H1 (cell line): ENCODE measurements around the gene KRR1. TPM values are rescaled to one million over a fixed set of nuclear protein-coding genes. Genes with fewer than 3 reads are reported as not detected.

Experiments
- CTCF ChIA-PET: fragments of 300-600 bp; sonication (Branson Sonifier 250); formaldehyde crosslinking; loops from one replicate; lab custom pipeline; 2021; ENCODE audit not compliant: partially characterized antibody; lab: Charles Lee
- POLR2A ChIA-PET: fragments of 300-600 bp; sonication (Branson Sonifier 250); formaldehyde crosslinking; loops from one replicate; lab custom pipeline; 2021; ENCODE audit warnings: inconsistent platforms; ENCODE audit not compliant: partially characterized antibody; lab: Charles Lee
- DNase-seq, 2 experiments: peaks; one replicate each; pipeline versions ENCODE4 v3.0.0 to v3.0.0-alpha.2; 2010 to 2022; ENCODE audit warnings: low spot score in 2 of 2, low read depth in 1 of 2, mixed read lengths in 1 of 2
- FAIRE-seq: peaks from 2 replicates; lab custom pipeline; 2011; peaks lifted over from hg19 to GRCh38; lab: Jason Lieb, UNC
- H2AFZ ChIP-seq: 2 replicates; pipeline ENCODE4 v1.8.1; 2012; ENCODE audit warnings: low read length, inconsistent platforms
- H2AK5ac ChIP-seq: 2 replicates; pipeline ENCODE4 v1.6.1; 2013; ENCODE audit warnings: low read depth, low read length
- H2BK120ac ChIP-seq: replicated peaks from 2 replicates; pipeline ENCODE3; 2013; ENCODE audit warnings: low read depth, low read length, inconsistent platforms
- H2BK12ac ChIP-seq: 2 replicates; pipeline ENCODE4 v1.6.1; 2013; ENCODE audit warnings: low read depth, low read length
- H2BK15ac ChIP-seq: 2 replicates; pipeline ENCODE4 v1.6.1; 2013; ENCODE audit warnings: low read length
- H2BK20ac ChIP-seq: 2 replicates; pipeline ENCODE4 v1.6.1; 2013; ENCODE audit warnings: low read length
- H2BK5ac ChIP-seq: 2 replicates; pipeline ENCODE4 v1.6.1; 2013; ENCODE audit warnings: low read depth, low read length
- H3K14ac ChIP-seq: 2 replicates; pipeline ENCODE4 v1.6.1; 2013; ENCODE audit warnings: inconsistent platforms; ENCODE audit not compliant: insufficient read length
- H3K18ac ChIP-seq: 2 replicates; pipeline ENCODE4 v1.6.1; 2013; ENCODE audit warnings: low read length; ENCODE audit errors: extremely low read depth
- H3K23ac ChIP-seq: 2 replicates; pipeline ENCODE4 v1.6.1; 2013; ENCODE audit warnings: inconsistent platforms; ENCODE audit not compliant: insufficient read length
- H3K23me2 ChIP-seq: 2 replicates; pipeline ENCODE4 v1.6.1; 2013; ENCODE audit warnings: low read depth, low read length
- H3K27ac ChIP-seq: 2 replicates; pipeline ENCODE4 v1.6.1; 2011; ENCODE audit warnings: low read depth, low read length, inconsistent platforms
- H3K27me3 ChIP-seq, 4 experiments: replicated peaks in 1 of 4; 1 replicate in 1 of 4; 2 replicates in 3 of 4; pipeline versions ENCODE4 v1.6.1 to v1.8.1; 2011 to 2013; ENCODE audit warnings: low read length in 3 of 4, mild to moderate bottlenecking in 3 of 4, inconsistent platforms in 2 of 4, mixed read lengths in 2 of 4, moderate library complexity in 1 of 4; ENCODE audit not compliant: control insufficient read depth in 3 of 4, insufficient read depth in 3 of 4; ENCODE audit errors: extremely low read depth in 1 of 4
- H3K36me3 ChIP-seq, 4 experiments: 2 replicates each; pipeline versions ENCODE4 v1.6.1 to v1.8.1; 2011 to 2013; ENCODE audit warnings: mild to moderate bottlenecking in 4 of 4, low read length in 3 of 4, moderate library complexity in 2 of 4, control low read depth in 1 of 4, inconsistent platforms in 1 of 4; ENCODE audit not compliant: insufficient read depth in 4 of 4, control insufficient read depth in 2 of 4
- H3K4ac ChIP-seq: replicated peaks from 2 replicates; pipeline ENCODE3; 2013; ENCODE audit warnings: low read length, low read depth, mixed read lengths, inconsistent platforms; ENCODE audit not compliant: insufficient read length
- H3K4me1 ChIP-seq, 4 experiments: replicated peaks in 1 of 4; 1 replicate in 1 of 4; 2 replicates in 3 of 4; pipeline versions ENCODE4 v1.6.1 to v1.8.1; 2011 to 2013; ENCODE audit warnings: low read length in 3 of 4, inconsistent platforms in 2 of 4, mixed read lengths in 1 of 4; ENCODE audit not compliant: insufficient read depth in 4 of 4, control insufficient read depth in 3 of 4
- H3K4me2 ChIP-seq, 2 experiments: 2 replicates each; pipeline versions ENCODE4 v1.6.1 to v1.8.1; 2011 to 2013; ENCODE audit warnings: low read depth in 2 of 2, low read length in 2 of 2, control low read depth in 1 of 2, inconsistent platforms in 1 of 2, mild to moderate bottlenecking in 1 of 2; ENCODE audit not compliant: insufficient read depth in 1 of 2
- H3K4me3 ChIP-seq, 4 experiments: fragments of 200-600, 300-600 bp in 1 of 4; sonication (generic), shearing (Covaris generic), sonication (Bioruptor Twin) in 1 of 4; 2 replicates each; pipeline versions ENCODE4 v1.5.1 to v1.8.1; 2011 to 2016; ENCODE audit warnings: low read length in 4 of 4, low read depth in 3 of 4, control low read depth in 2 of 4, inconsistent platforms in 2 of 4, mild to moderate bottlenecking in 2 of 4, mixed read lengths in 1 of 4, moderate library complexity in 1 of 4; ENCODE audit not compliant: insufficient read depth in 2 of 4; ENCODE audit errors: extremely low read depth in 1 of 4
- H3K56ac ChIP-seq: replicated peaks from 2 replicates; pipeline ENCODE3; 2013; ENCODE audit warnings: low read depth, mild to moderate bottlenecking, mixed read lengths, low read length, inconsistent platforms; ENCODE audit not compliant: insufficient read length
- H3K79me1 ChIP-seq: 2 replicates; pipeline ENCODE4 v1.6.1; 2013; ENCODE audit warnings: low read depth, low read length, control low read depth
- H3K79me2 ChIP-seq, 2 experiments: 2 replicates each; pipeline versions ENCODE4 v1.6.1 to v1.8.1; 2012 to 2013; ENCODE audit warnings: low read length in 2 of 2, mild to moderate bottlenecking in 2 of 2, inconsistent platforms in 1 of 2; ENCODE audit not compliant: insufficient read depth in 2 of 2, control insufficient read depth in 1 of 2
- H3K9ac ChIP-seq, 4 experiments: replicated peaks in 1 of 4; 1 replicate in 1 of 4; 2 replicates in 3 of 4; pipeline versions ENCODE4 v1.6.1 to v1.8.1; 2011 to 2013; ENCODE audit warnings: low read depth in 3 of 4, low read length in 3 of 4, control low read depth in 2 of 4, mild to moderate bottlenecking in 2 of 4, moderate library complexity in 2 of 4, inconsistent platforms in 1 of 4; ENCODE audit errors: extremely low read depth in 1 of 4
- H3K9me3 ChIP-seq, 2 experiments: 2 replicates each; pipeline versions ENCODE4 v1.6.1 to v1.8.1; 2012 to 2013; ENCODE audit warnings: mild to moderate bottlenecking in 2 of 2, moderate library complexity in 2 of 2, control low read depth in 1 of 2, inconsistent platforms in 1 of 2, low read depth in 1 of 2, low read length in 1 of 2, mixed read lengths in 1 of 2; ENCODE audit not compliant: insufficient read depth in 2 of 2
- H4K20me1 ChIP-seq, 2 experiments: replicated peaks in 1 of 2; 2 replicates each; pipeline versions ENCODE3 to v1.8.1; 2011 to 2013; ENCODE audit warnings: inconsistent platforms in 2 of 2, low read length in 2 of 2, mild to moderate bottlenecking in 1 of 2; ENCODE audit not compliant: insufficient read depth in 2 of 2, control insufficient read depth in 1 of 2
- H4K5ac ChIP-seq: 2 replicates; pipeline ENCODE4 v1.6.1; 2013; ENCODE audit warnings: low read length, low read depth, mixed read lengths, inconsistent platforms; ENCODE audit not compliant: insufficient read length
- H4K8ac ChIP-seq: 2 replicates; pipeline ENCODE4 v1.8.0; 2013; ENCODE audit warnings: mild to moderate bottlenecking, moderate library complexity, low read length, inconsistent platforms; ENCODE audit not compliant: insufficient read depth; ENCODE audit errors: extremely low read depth
- H4K91ac ChIP-seq: replicated peaks from 2 replicates; pipeline ENCODE3; 2013; ENCODE audit warnings: low read length, mixed read lengths, inconsistent platforms; ENCODE audit not compliant: insufficient read length
- BRCA1 ChIP-seq: IDR thresholded peaks from 2 replicates; pipeline ENCODE4 v1.6.1; 2012; ENCODE audit warnings: low read depth, low read length, improper control_type of control experiment
- EZH2 ChIP-seq: fragments of 200-600 bp; sonication (generic); IDR thresholded peaks from 2 replicates; pipeline ENCODE4 v1.7.1; 2012; ENCODE audit warnings: low read depth, mild to moderate bottlenecking, moderate library complexity, low read length, inconsistent platforms; ENCODE audit not compliant: severe bottlenecking
- GTF2F1 ChIP-seq: IDR thresholded peaks from 2 replicates; pipeline ENCODE4 v1.6.1; 2012; ENCODE audit warnings: low read depth, low read length, improper control_type of control experiment, borderline replicate concordance
- JUN ChIP-seq: IDR thresholded peaks from 2 replicates; pipeline ENCODE4 v1.6.1; 2011; ENCODE audit warnings: low read depth, mild to moderate bottlenecking, improper control_type of control experiment, low read length
- JUND ChIP-seq: IDR thresholded peaks from 2 replicates; pipeline ENCODE4 v1.6.1; 2011; ENCODE audit warnings: mild to moderate bottlenecking, improper control_type of control experiment, low read length
- MAX ChIP-seq: IDR thresholded peaks from 2 replicates; pipeline ENCODE4 v1.6.1; 2012; ENCODE audit warnings: inconsistent platforms
- POLR2A ChIP-seq, 2 experiments: IDR thresholded peaks; 1 replicate in 1 of 2; 2 replicates in 1 of 2; pipeline ENCODE4 v1.6.1; 2011; ENCODE audit warnings: low read depth in 2 of 2, low read length in 2 of 2, mild to moderate bottlenecking in 2 of 2; ENCODE audit errors: control extremely low read depth in 1 of 2
- POLR2AphosphoS5 ChIP-seq: IDR thresholded peaks from 2 replicates; pipeline ENCODE4 v1.6.1; 2011; ENCODE audit warnings: low read depth, low read length
- SIX5 ChIP-seq: IDR thresholded peaks from 2 replicates; pipeline ENCODE4 v1.6.1; 2011; ENCODE audit warnings: mild to moderate bottlenecking, low read depth, low read length
- SP1 ChIP-seq: IDR thresholded peaks from 2 replicates; pipeline ENCODE4 v1.6.1; 2011; ENCODE audit warnings: low read depth, low read length
- SUZ12 ChIP-seq: fragments of 200-600 bp; sonication (generic); IDR thresholded peaks from 2 replicates; pipeline ENCODE4 v1.6.1; 2012; ENCODE audit warnings: mild to moderate bottlenecking, inconsistent platforms, low read length, moderate library complexity, mixed read lengths
- TAF7 ChIP-seq: optimal IDR thresholded peaks from 2 replicates; pipeline ENCODE3; 2011; ENCODE audit warnings: low read depth, mild to moderate bottlenecking, inconsistent platforms, low read length, moderate library complexity, borderline replicate concordance
- TEAD4 ChIP-seq: IDR thresholded peaks from 2 replicates; pipeline ENCODE4 v1.6.1; 2012; ENCODE audit warnings: low read depth, low read length, inconsistent platforms, mixed read lengths
- USF2 ChIP-seq: IDR thresholded peaks from 2 replicates; pipeline ENCODE4 v1.6.1; 2011; ENCODE audit warnings: low read length, improper control_type of control experiment
- WGBS, 2 experiments: shearing (Covaris generic) in 1 of 2; methylation state at CpG; one replicate each; pipeline versions ENCODE4 v1.1.6 to v1.1.7; 2013 to 2015; ENCODE audit warnings: low lambda C conversion rate in 2 of 2, mixed read lengths in 2 of 2, inconsistent platforms in 1 of 2, low coverage in 1 of 2, missing lambda C conversion rate in 1 of 2; ENCODE audit not compliant: insufficient replicate concordance in 2 of 2, insufficient coverage in 1 of 2, insufficient read length in 1 of 2; ENCODE audit errors: extremely low coverage in 1 of 2, missing lambda C conversion rate in 1 of 2; 5-methylcytosine and 5-hydroxymethylcytosine counted together
- polyA plus RNA-seq, 7 experiments: library from polyadenylated mRNA; depleted of rRNA in 3 of 7; stranded (reverse) in 5 of 7; unstranded in 2 of 7; fragments of >200 nt in 5 of 7; fragments of 200-250 nt in 2 of 7; gene quantifications; 1 replicate in 5 of 7; 2 replicates in 1 of 7; 4 replicates in 1 of 7; pipeline versions ENCODE4 v1.2.1 to v1.2.3, GENCODE V29; 2011 to 2013; ENCODE audit warnings: missing spikeins in 2 of 7, mixed read lengths in 2 of 7
- total RNA-seq: library from RNA; stranded (reverse); fragmentation: NEBNext Ultra II Directional; extraction: Animal tissue kit (Norgen Biotek cat#: 25700); gene quantifications from 2 replicates; pipeline ENCODE4 v1.2.1, GENCODE V29; 2021

The KRR1 gene
- total and polyA plus RNA-seq, 2 of the 8 experiments (the other 6 are each of a cell fraction or from before 2014, with no cell fraction given) = 6.1 to 80.1 TPM

GRCh38 chr12:75525263-75525662 lies 13.9 kb upstream of the KRR1 start:
- POLR2A ChIA-PET = interaction anchor here (1.2 to 1.6 kb wide), 2 partner anchors 14 to 512 kb away, joined by 4 to 5 read pairs; partner anchors contain the start of gene KRR1
- H3K4me1 ChIP-seq = no peaks in the 10 kb centered on the region
- H2BK15ac ChIP-seq = no peak overlapping the region
- H3K27me3 ChIP-seq = no peaks in the 10 kb centered on the region
- H3K23ac ChIP-seq = no peak overlapping the region
- H3K56ac ChIP-seq = no peak overlapping the region
- no peak overlapping the region for H3K4me2 ChIP-seq
- no peak overlapping the region for H2BK120ac ChIP-seq
- no peak overlapping the region for H3K27ac ChIP-seq
- H4K5ac ChIP-seq = no peak overlapping the region
- TF ChIP-seq JUND (no peak), GTF2F1 (no peak), SIX5 (no peak), MAX (no peak), USF2 (no peak), SUZ12 (no peak), POLR2AphosphoS5 (no peak), BRCA1 (no peak), POLR2A (IDR thresholded peaks at IDR 0.05; ENCODE audit: control extremely low read depth in 1 of 2, low read depth in 2 of 2, low read length in 2 of 2) (no peak), EZH2 (no peak), TAF7 (no peak), SP1 (no peak), TEAD4 (no peak), JUN (no peak)
- H3K79me2 ChIP-seq = no peaks in the 10 kb centered on the region
- no peak overlapping the region for H3K14ac ChIP-seq
- no peak overlapping the region for H2AFZ ChIP-seq
- no peak overlapping the region for H3K18ac ChIP-seq
- H3K9me3 ChIP-seq = no peaks in the 10 kb centered on the region
- CTCF ChIA-PET = interaction anchor here (0.7 to 4.2 kb wide), 9 partner anchors 9 to 507 kb away, joined by 3 to 26 read pairs (median 3); partner anchors contain the start of gene PHLDA1
- H4K91ac ChIP-seq = no peak overlapping the region
- no peaks in the 10 kb centered on the region for H3K36me3 ChIP-seq
- DNase-seq (no peak), FAIRE-seq (no peak)
- H2BK5ac ChIP-seq = no peak overlapping the region
- no peak overlapping the region for H3K9ac ChIP-seq
- H4K8ac ChIP-seq = no peak overlapping the region
- no peak overlapping the region for H3K4me3 ChIP-seq
- H3K23me2 ChIP-seq = no peaks in the 10 kb centered on the region
- H2BK12ac ChIP-seq = no peak overlapping the region
- 74% methylated on average over 1 of the region's 1 CpG; no CpG with 5 or more reads in 1 of the 2 experiments for WGBS, 2 experiments
- no peak overlapping the region for H2AK5ac ChIP-seq
- no peak overlapping the region for H3K4ac ChIP-seq
- no peak overlapping the region for H2BK20ac ChIP-seq
- H3K79me1 ChIP-seq = no peaks in the 10 kb centered on the region
- no peaks in the 10 kb centered on the region for H4K20me1 ChIP-seq
